Measurements from ENCODE around the gene CTAGE9.
"Not testable (repeated sequence)": the region's sequence is repeated elsewhere in the genome, so short reads cannot be mapped to it uniquely, and the experiment has no call there.

DNA sequence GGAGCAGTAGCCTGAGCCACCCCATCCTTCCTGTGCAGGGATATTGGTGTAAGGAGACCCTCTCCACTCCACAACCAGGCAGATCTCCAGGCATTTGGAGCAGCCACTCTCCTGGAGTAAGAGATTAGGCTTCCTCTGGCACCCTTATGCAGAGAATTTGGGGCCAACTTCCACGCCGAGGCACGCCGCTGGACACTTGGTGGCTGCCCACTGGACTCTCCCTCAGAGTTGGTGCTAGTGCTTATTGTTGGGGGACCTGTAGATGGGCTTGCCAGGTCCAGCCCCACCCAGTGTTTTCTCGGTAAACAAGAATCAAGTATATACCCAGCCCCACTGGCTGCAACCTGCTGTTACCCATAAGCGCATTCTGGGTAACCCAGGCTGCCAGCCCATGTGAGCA is 4.8 kb upstream of the CTAGE9 start:
- not testable (repeated sequence) for TF ChIP-seq EZH2 (IDR thresholded peaks at IDR 0.05; ENCODE audit: borderline replicate concordance, insufficient read depth, low read length, poor library complexity, severe bottlenecking); POLR2AphosphoS5 (IDR thresholded peaks at IDR 0.05); EP300 (conservative IDR thresholded peaks at IDR 0.05; ENCODE audit: poor library complexity, severe bottlenecking); RAD21 (conservative IDR thresholded peaks at IDR 0.05); MXI1 (conservative IDR thresholded peaks at IDR 0.05; ENCODE audit: poor library complexity, severe bottlenecking); SMC3 (conservative IDR thresholded peaks at IDR 0.05; ENCODE audit: poor library complexity)
- TF ChIP-seq, protein P1, sequence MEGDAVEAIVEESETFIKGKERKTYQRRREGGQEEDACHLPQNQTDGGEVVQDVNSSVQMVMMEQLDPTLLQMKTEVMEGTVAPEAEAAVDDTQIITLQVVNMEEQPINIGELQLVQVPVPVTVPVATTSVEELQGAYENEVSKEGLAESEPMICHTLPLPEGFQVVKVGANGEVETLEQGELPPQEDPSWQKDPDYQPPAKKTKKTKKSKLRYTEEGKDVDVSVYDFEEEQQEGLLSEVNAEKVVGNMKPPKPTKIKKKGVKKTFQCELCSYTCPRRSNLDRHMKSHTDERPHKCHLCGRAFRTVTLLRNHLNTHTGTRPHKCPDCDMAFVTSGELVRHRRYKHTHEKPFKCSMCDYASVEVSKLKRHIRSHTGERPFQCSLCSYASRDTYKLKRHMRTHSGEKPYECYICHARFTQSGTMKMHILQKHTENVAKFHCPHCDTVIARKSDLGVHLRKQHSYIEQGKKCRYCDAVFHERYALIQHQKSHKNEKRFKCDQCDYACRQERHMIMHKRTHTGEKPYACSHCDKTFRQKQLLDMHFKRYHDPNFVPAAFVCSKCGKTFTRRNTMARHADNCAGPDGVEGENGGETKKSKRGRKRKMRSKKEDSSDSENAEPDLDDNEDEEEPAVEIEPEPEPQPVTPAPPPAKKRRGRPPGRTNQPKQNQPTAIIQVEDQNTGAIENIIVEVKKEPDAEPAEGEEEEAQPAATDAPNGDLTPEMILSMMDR (IDR thresholded peaks at IDR 0.05; ENCODE audit: poor library complexity, severe bottlenecking) = not testable (repeated sequence)
- TF ChIP-seq, protein P2, sequence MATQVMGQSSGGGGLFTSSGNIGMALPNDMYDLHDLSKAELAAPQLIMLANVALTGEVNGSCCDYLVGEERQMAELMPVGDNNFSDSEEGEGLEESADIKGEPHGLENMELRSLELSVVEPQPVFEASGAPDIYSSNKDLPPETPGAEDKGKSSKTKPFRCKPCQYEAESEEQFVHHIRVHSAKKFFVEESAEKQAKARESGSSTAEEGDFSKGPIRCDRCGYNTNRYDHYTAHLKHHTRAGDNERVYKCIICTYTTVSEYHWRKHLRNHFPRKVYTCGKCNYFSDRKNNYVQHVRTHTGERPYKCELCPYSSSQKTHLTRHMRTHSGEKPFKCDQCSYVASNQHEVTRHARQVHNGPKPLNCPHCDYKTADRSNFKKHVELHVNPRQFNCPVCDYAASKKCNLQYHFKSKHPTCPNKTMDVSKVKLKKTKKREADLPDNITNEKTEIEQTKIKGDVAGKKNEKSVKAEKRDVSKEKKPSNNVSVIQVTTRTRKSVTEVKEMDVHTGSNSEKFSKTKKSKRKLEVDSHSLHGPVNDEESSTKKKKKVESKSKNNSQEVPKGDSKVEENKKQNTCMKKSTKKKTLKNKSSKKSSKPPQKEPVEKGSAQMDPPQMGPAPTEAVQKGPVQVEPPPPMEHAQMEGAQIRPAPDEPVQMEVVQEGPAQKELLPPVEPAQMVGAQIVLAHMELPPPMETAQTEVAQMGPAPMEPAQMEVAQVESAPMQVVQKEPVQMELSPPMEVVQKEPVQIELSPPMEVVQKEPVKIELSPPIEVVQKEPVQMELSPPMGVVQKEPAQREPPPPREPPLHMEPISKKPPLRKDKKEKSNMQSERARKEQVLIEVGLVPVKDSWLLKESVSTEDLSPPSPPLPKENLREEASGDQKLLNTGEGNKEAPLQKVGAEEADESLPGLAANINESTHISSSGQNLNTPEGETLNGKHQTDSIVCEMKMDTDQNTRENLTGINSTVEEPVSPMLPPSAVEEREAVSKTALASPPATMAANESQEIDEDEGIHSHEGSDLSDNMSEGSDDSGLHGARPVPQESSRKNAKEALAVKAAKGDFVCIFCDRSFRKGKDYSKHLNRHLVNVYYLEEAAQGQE (IDR thresholded peaks at IDR 0.05; ENCODE audit: borderline replicate concordance) = not testable (repeated sequence)
